DOHH2 (cell line): ENCODE data around the gene VWA5A.

Experiments used
- H3F3A ChIP-seq: fragments of 200-600 bp; sonication (generic), shearing (Covaris generic); 2 replicates; pipeline ENCODE4 v1.6.0; 2016; ENCODE audit warnings: antibody characterized with exemption, mild to moderate bottlenecking; ENCODE audit not compliant: control insufficient read depth, insufficient read depth
- H3K27ac ChIP-seq: fragments of 200-600 bp; sonication (generic); 2 replicates; pipeline ENCODE4 v1.5.1; 2014; ENCODE audit warnings: low read depth, mild to moderate bottlenecking, low read length, moderate library complexity
- H3K27me3 ChIP-seq: fragments of 200-600 bp; sonication (generic); 2 replicates; pipeline ENCODE4 v1.6.1; 2014; ENCODE audit warnings: mild to moderate bottlenecking, low read length, mixed read lengths; ENCODE audit not compliant: control insufficient read depth
- H3K36me3 ChIP-seq: fragments of 200-600 bp; sonication (generic); 2 replicates; pipeline ENCODE4 v1.6.1; 2014; ENCODE audit warnings: mild to moderate bottlenecking, low read length, moderate library complexity, mixed read lengths; ENCODE audit not compliant: control insufficient read depth
- H3K4me1 ChIP-seq: fragments of 200-600 bp; sonication (generic); 2 replicates; pipeline ENCODE4 v1.6.1; 2014; ENCODE audit warnings: mild to moderate bottlenecking, low read length, mixed read lengths; ENCODE audit not compliant: control insufficient read depth
- H3K4me2 ChIP-seq: fragments of 200-600 bp; sonication (generic); 2 replicates; pipeline ENCODE4 v1.6.0; 2014; ENCODE audit warnings: mild to moderate bottlenecking, low read length, moderate library complexity
- H3K4me3 ChIP-seq: fragments of 200-600 bp; sonication (generic); 2 replicates; pipeline ENCODE4 v1.5.1; 2014; ENCODE audit warnings: mild to moderate bottlenecking, low read length, mixed read lengths
- H3K79me2 ChIP-seq: fragments of 200-600 bp; sonication (generic); 2 replicates; pipeline ENCODE4 v1.6.1; 2014; ENCODE audit warnings: mild to moderate bottlenecking, low read length, mixed read lengths; ENCODE audit not compliant: control insufficient read depth
- H3K9me2 ChIP-seq: fragments of 200-600 bp; sonication (generic); replicated peaks from 2 replicates; pipeline ENCODE4 v1.6.1; 2014; ENCODE audit warnings: mild to moderate bottlenecking, low read length, mixed read lengths; ENCODE audit not compliant: control insufficient read depth
- H3K9me3 ChIP-seq: fragments of 200-600 bp; sonication (generic); 2 replicates; pipeline ENCODE4 v1.6.1; 2014; ENCODE audit warnings: antibody characterized with exemption, low read length, mixed read lengths; ENCODE audit not compliant: control insufficient read depth, insufficient read depth
- H4K20me1 ChIP-seq: fragments of 200-600 bp; sonication (generic); 2 replicates; pipeline ENCODE4 v1.6.0; 2014; ENCODE audit warnings: low read depth, mild to moderate bottlenecking, antibody characterized with exemption, low read length, moderate library complexity; ENCODE audit not compliant: control insufficient read depth, insufficient read depth
- EZH2phosphoT487 ChIP-seq: fragments of 200-600 bp; sonication (generic); IDR thresholded peaks from 2 replicates; pipeline ENCODE4 v1.6.1; 2017; ENCODE audit warnings: borderline replicate concordance, mild to moderate bottlenecking, antibody characterized with exemption, low read length, moderate library complexity, mixed read lengths
- TF ChIP-seq, protein P1 (sequence below): fragments of 200-600 bp; sonication (generic); IDR thresholded peaks from one replicate; pipeline ENCODE4 v1.5.1; 2014; ENCODE audit warnings: antibody characterized with exemption, mild to moderate bottlenecking, low read depth, low read length; ENCODE audit not compliant: poor library complexity, severe bottlenecking

Gene VWA5A

DNA sequence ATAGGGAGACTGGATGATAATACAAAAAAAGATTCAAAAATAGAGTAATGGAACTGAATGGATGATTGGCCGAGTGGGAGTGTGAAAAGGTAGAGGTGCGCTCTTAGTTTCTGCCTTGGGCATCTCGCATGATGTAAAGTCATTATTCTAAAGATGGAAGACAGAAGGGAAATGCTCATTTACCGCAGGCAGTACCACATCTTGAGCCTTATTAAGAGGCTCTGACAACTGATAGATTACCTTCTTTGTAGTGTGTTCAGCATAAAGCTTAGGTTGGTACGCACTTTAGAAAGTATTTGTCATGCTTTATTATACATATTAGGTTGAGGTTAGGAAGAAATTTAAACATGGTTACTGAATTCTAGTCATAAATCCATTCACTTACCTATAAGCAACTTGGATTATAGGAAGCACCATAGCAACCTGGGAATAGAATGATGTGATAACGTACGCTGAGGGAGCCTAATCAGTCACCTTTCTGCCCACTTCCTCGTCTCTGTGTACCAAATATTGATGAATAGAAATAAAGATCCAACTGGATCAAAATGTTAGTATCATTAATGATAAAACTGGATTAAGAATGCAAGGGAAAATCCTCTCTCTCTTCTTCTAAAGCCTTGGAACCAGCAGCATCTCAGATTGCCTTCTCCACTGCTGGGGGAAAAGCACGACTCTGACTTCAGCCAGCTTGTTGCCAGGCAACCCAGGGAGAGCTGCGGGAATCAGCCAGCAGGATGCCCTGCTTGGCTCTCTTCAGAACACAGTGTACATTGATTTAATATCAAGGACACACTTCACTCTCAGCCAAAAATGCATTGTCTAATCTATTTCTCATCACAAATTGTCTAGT, 29.0 kb upstream of the VWA5A start:
- TF ChIP-seq, protein P1, sequence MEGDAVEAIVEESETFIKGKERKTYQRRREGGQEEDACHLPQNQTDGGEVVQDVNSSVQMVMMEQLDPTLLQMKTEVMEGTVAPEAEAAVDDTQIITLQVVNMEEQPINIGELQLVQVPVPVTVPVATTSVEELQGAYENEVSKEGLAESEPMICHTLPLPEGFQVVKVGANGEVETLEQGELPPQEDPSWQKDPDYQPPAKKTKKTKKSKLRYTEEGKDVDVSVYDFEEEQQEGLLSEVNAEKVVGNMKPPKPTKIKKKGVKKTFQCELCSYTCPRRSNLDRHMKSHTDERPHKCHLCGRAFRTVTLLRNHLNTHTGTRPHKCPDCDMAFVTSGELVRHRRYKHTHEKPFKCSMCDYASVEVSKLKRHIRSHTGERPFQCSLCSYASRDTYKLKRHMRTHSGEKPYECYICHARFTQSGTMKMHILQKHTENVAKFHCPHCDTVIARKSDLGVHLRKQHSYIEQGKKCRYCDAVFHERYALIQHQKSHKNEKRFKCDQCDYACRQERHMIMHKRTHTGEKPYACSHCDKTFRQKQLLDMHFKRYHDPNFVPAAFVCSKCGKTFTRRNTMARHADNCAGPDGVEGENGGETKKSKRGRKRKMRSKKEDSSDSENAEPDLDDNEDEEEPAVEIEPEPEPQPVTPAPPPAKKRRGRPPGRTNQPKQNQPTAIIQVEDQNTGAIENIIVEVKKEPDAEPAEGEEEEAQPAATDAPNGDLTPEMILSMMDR: no peak
- no peak for TF ChIP-seq EZH2phosphoT487
- H3K27me3 ChIP-seq: peaks cover 5% of the 10 kb centered on the region; the same call in 1 of the 2 replicates
- no peak overlapping the region for H3K4me2 ChIP-seq
- no peaks in the 10 kb centered on the region for H3K4me1 ChIP-seq
- no peaks in the 10 kb centered on the region for H3K9me2 ChIP-seq
- no peak overlapping the region for H3K4me3 ChIP-seq
- H3K27ac ChIP-seq: no peak overlapping the region
- no peaks in the 10 kb centered on the region for H3K36me3 ChIP-seq
- no peaks in the 10 kb centered on the region for H3K9me3 ChIP-seq
- no peaks in the 10 kb centered on the region for H3K79me2 ChIP-seq
- H4K20me1 ChIP-seq: no peaks in the 10 kb centered on the region
- no peaks in the 10 kb centered on the region for H3F3A ChIP-seq

DNA sequence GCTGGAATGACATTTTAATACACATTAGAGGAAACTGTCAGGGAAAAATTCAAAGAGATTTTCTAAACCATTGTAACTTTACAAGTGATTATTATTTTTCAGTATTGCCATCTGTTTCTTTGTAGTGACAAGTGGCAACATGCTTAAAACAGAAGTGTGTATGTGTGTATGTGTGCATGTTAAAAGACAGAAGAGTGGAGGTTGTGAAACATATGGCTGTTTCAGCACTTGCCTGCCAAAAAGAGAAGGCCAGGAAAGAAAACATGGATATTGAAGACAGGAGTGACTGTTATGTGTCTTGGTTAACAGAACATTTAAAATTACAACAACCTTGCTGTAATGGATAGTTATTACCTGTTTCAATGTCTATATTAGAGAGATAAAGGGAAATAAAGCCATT, 24.3 kb upstream of the VWA5A start:
- no peak for TF ChIP-seq EZH2phosphoT487
- TF ChIP-seq, protein P1: no peak

DNA sequence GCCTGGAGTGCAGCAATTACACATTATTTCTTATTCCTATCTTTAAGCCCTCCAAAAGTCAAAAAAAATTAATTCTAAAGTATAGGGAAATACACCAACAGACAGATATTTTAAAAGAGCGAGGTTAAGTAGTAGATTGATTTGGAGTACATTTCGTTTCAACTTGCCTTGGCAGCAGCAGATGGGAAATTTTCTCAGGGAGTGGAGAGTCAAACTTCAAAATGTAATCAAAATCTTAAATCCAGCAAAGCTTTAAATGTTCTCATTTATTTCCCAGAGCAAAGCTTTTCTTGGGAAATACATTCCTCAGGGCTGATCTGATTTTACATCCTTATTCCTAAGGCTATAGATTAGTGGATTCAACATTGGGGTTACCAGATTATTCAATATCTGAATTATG, 21.9 kb upstream of the VWA5A start:
- no peaks in the 10 kb centered on the region for H3K9me2 ChIP-seq
- no peaks in the 10 kb centered on the region for H3K79me2 ChIP-seq
- no peaks in the 10 kb centered on the region for H3K9me3 ChIP-seq
- TF ChIP-seq, protein P1: no peak
- TF ChIP-seq EZH2phosphoT487: no peak
- no peaks in the 10 kb centered on the region for H3K4me1 ChIP-seq
- H3K36me3 ChIP-seq: no peaks in the 10 kb centered on the region
- no peaks in the 10 kb centered on the region for H4K20me1 ChIP-seq
- no peak overlapping the region for H3K4me2 ChIP-seq
- peaks cover 3% of the 10 kb centered on the region; the same call in 1 of the 2 replicates for H3K27me3 ChIP-seq
- no peak overlapping the region for H3K4me3 ChIP-seq
- no peak overlapping the region for H3K27ac ChIP-seq
- H3F3A ChIP-seq: no peaks in the 10 kb centered on the region

More for the DNA sequence above, 24.3 kb upstream of the VWA5A start:
- Histone ChIP-seq H4K20me1 (no peaks in the 10 kb centered on the region), H3K27ac (no peak overlapping the region), H3K9me2 (no peaks in the 10 kb centered on the region), H3F3A (no peaks in the 10 kb centered on the region), H3K9me3 (no peaks in the 10 kb centered on the region), H3K36me3 (no peaks in the 10 kb centered on the region), H3K4me1 (no peaks in the 10 kb centered on the region), H3K27me3 (peaks cover 3% of the 10 kb centered on the region; the same call in 1 of the 2 replicates), H3K4me2 (no peak overlapping the region), H3K4me3 (no peak overlapping the region), H3K79me2 (no peaks in the 10 kb centered on the region)
